Effector memory CD8-positive, alpha-beta T cell (primary cell): ENCODE results near the gene VTI1A.
A peak's percentile ranks its signal among the peaks of the same experiment; 100 is the strongest.
"Not testable (repeated sequence)": the region's sequence is repeated elsewhere in the genome, so short reads cannot be mapped to it uniquely, and the experiment has no call there.

Experiments used
- ATAC-seq: fragments of 150-1000 bp; cut with Tn5 transposase; replicated peaks from 2 replicates; pipeline ENCODE4 v1.10.0; 2021; ENCODE audit warnings: mild to moderate bottlenecking, moderate library complexity
- DNase-seq, 3 experiments: peaks; one replicate each; pipeline ENCODE4 v3.0.0; 2021
- H3K27ac Mint-ChIP-seq, 2 donors: one replicate each; pipeline ENCODE4 v1.8.0; 2022; ENCODE audit warnings: mild to moderate bottlenecking in 2 of 2, mixed read lengths in 2 of 2, moderate library complexity in 2 of 2
- H3K27me3 Mint-ChIP-seq, 2 donors: one replicate each; pipeline ENCODE4 v1.8.0; 2022; ENCODE audit warnings: mixed read lengths in 2 of 2
- H3K36me3 Mint-ChIP-seq: one replicate; pipeline ENCODE4 v1.8.0; 2022; ENCODE audit warnings: mild to moderate bottlenecking, moderate library complexity, mixed read lengths; ENCODE audit not compliant: insufficient read depth
- H3K4me1 Mint-ChIP-seq, 2 donors: one replicate each; pipeline ENCODE4 v1.8.0; 2022; ENCODE audit warnings: low read depth in 2 of 2, mixed read lengths in 2 of 2
- H3K4me3 Mint-ChIP-seq, 2 donors: one replicate each; pipeline ENCODE4 v1.8.0; 2022; ENCODE audit warnings: mild to moderate bottlenecking in 2 of 2, mixed read lengths in 2 of 2, moderate library complexity in 2 of 2
- H3K9me3 Mint-ChIP-seq, 2 donors: one replicate each; pipeline ENCODE4 v1.8.0; 2022; ENCODE audit warnings: mixed read lengths in 2 of 2

VTI1A gene

GRCh38 chr10:112580267-112580666 is 133.3 kb downstream of the VTI1A start:
- Mint-ChIP-seq H3K4me1 (no peaks in the 10 kb centered on the region), H3K36me3 (peaks cover 4% of the 10 kb centered on the region), H3K4me3 (no peak overlapping the region), H3K27ac (no peak overlapping the region), H3K27me3 (no peaks in the 10 kb centered on the region), H3K9me3 (no peaks in the 10 kb centered on the region)
- ATAC-seq (no peak), DNase-seq (no peak)

GRCh38 chr10:112581921-112582320 is 134.9 kb downstream of the VTI1A start:
- ATAC-seq, result no peak
- no peaks in the 10 kb centered on the region for H3K9me3 Mint-ChIP-seq
- H3K4me1 Mint-ChIP-seq, result no peaks in the 10 kb centered on the region
- H3K27ac Mint-ChIP-seq, result no peak overlapping the region
- no peak for DNase-seq
- no peak overlapping the region for H3K4me3 Mint-ChIP-seq
- peaks cover 4% of the 10 kb centered on the region for H3K36me3 Mint-ChIP-seq
- no peaks in the 10 kb centered on the region for H3K27me3 Mint-ChIP-seq

GRCh38 chr10:112583236-112583939 is 136.4 kb downstream of the VTI1A start:
- no peak for ATAC-seq
- Mint-ChIP-seq H3K9me3 (no peaks in the 10 kb centered on the region), H3K27me3 (no peaks in the 10 kb centered on the region), H3K4me3 (no peak overlapping the region), H3K36me3 (peaks cover 4% of the 10 kb centered on the region), H3K4me1 (no peaks in the 10 kb centered on the region), H3K27ac (no peak overlapping the region)
- no peak for DNase-seq

DNA sequence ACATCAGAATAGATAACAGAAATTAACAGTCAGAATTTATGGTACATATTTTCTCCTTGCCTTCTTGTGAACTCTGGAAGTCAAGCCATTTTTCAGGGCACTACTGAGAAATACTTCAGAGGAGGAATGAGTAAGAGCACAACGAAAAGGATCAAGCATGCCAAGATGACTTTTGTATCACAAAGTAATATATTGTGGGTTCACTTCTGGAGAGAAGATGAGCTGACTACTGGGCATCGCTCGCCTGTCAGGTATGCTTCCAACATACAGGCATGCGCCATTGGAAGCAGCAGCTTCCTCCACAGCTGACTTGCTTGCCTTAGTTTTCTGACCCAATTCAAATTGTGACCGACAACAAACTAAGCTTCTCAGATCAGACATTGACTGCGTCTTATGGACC is 137.3 kb downstream of the VTI1A start:
- Mint-ChIP-seq H3K27ac (no peak overlapping the region), H3K9me3 (no peaks in the 10 kb centered on the region), H3K36me3 (peaks cover 3% of the 10 kb centered on the region), H3K4me3 (no peak overlapping the region), H3K27me3 (no peaks in the 10 kb centered on the region), H3K4me1 (no peaks in the 10 kb centered on the region)
- DNase-seq, result no peak
- no peak for ATAC-seq

GRCh38 chr10:112585126-112585525 is 138.1 kb downstream of the VTI1A start:
- Mint-ChIP-seq H3K4me1 (no peaks in the 10 kb centered on the region), H3K4me3 (no peak overlapping the region), H3K27ac (no peak overlapping the region), H3K9me3 (no peaks in the 10 kb centered on the region), H3K27me3 (no peaks in the 10 kb centered on the region), H3K36me3 (no peaks in the 10 kb centered on the region)
- DNase-seq (no peak), ATAC-seq (no peak)

DNA sequence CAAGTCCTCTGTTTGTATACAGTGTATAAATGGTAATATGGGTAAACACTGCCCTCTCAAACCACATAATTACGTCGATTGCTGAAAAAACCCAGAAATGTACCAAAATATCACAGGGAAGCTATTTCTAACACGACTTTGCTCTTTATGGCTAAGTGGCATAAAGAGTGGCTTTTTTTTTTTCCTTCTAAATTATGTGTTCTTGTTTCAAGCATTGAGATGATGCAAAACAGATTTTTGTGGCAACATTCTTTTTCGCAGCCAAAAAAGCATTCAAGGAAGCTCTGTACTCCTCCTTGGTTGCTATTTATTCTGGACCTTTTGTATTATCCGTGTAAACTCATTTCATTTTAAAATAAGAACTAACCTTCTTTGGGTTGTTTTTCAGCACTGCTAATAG is 138.9 kb downstream of the VTI1A start:
- H3K4me1 Mint-ChIP-seq, result no peaks in the 10 kb centered on the region
- H3K27me3 Mint-ChIP-seq, result no peaks in the 10 kb centered on the region
- no peak overlapping the region for H3K4me3 Mint-ChIP-seq
- DNase-seq (no peak), ATAC-seq (no peak)
- no peak overlapping the region for H3K27ac Mint-ChIP-seq
- H3K9me3 Mint-ChIP-seq, result no peaks in the 10 kb centered on the region
- H3K36me3 Mint-ChIP-seq, result no peaks in the 10 kb centered on the region

DNA sequence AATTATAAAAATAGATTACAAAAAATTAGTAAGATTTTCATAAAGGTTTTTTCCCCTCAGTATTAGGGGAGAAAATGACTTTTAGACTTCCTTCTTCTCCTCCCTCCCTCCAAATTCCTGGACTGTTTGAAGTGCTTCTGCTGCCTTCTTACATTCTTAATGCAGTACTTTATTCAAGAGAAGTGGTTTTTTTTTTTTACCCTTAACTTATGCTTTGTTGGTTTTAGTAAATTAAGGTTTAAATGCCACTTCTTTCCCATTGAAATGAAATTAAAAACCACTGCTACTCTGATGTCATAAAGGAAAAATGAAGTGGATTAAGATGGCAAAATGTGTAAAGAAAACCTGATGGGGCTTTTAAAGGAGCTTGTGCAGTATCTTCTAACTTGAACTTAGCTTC is 140.7 kb downstream of the VTI1A start:
- ATAC-seq (no peak), DNase-seq (no peak)
- no peaks in the 10 kb centered on the region for H3K9me3 Mint-ChIP-seq
- H3K27me3 Mint-ChIP-seq, result no peaks in the 10 kb centered on the region
- H3K4me1 Mint-ChIP-seq, result no peaks in the 10 kb centered on the region
- H3K4me3 Mint-ChIP-seq, result no peak overlapping the region
- no peak overlapping the region for H3K27ac Mint-ChIP-seq
- no peaks in the 10 kb centered on the region for H3K36me3 Mint-ChIP-seq

- H3K9me3 Mint-ChIP-seq, result no peaks in the 10 kb centered on the region
- DNase-seq, result no peak
- no peaks in the 10 kb centered on the region for H3K36me3 Mint-ChIP-seq
- no peak overlapping the region for H3K27ac Mint-ChIP-seq
- H3K4me1 Mint-ChIP-seq, result no peaks in the 10 kb centered on the region
- no peaks in the 10 kb centered on the region for H3K27me3 Mint-ChIP-seq
- ATAC-seq, result no peak
- H3K4me3 Mint-ChIP-seq, result no peak overlapping the region
Measured at GRCh38 chr10:112588225-112588990, 141.4 kb downstream of the VTI1A start.

GRCh38 chr10:112589081-112589480 is 142.1 kb downstream of the VTI1A start:
- Mint-ChIP-seq H3K9me3 (no peaks in the 10 kb centered on the region), H3K27ac (no peak overlapping the region), H3K4me3 (no peak overlapping the region), H3K27me3 (no peaks in the 10 kb centered on the region), H3K4me1 (no peaks in the 10 kb centered on the region), H3K36me3 (no peaks in the 10 kb centered on the region)
- no peak for ATAC-seq
- DNase-seq, result no peak

GRCh38 chr10:112590786-112591185 is 143.8 kb downstream of the VTI1A start:
- not testable (repeated sequence) for DNase-seq, H3K9me3 Mint-ChIP-seq, H3K27me3 Mint-ChIP-seq, H3K4me3 Mint-ChIP-seq, H3K36me3 Mint-ChIP-seq, ATAC-seq, H3K27ac Mint-ChIP-seq, H3K4me1 Mint-ChIP-seq

GRCh38 chr10:112593023-112593422 is 146.0 kb downstream of the VTI1A start:
- ATAC-seq, result no peak
- Mint-ChIP-seq H3K27me3 (no peaks in the 10 kb centered on the region), H3K4me3 (no peak overlapping the region), H3K4me1 (no peaks in the 10 kb centered on the region), H3K27ac (no peak overlapping the region), H3K9me3 (no peaks in the 10 kb centered on the region), H3K36me3 (no peaks in the 10 kb centered on the region)
- DNase-seq, result no peak

DNA sequence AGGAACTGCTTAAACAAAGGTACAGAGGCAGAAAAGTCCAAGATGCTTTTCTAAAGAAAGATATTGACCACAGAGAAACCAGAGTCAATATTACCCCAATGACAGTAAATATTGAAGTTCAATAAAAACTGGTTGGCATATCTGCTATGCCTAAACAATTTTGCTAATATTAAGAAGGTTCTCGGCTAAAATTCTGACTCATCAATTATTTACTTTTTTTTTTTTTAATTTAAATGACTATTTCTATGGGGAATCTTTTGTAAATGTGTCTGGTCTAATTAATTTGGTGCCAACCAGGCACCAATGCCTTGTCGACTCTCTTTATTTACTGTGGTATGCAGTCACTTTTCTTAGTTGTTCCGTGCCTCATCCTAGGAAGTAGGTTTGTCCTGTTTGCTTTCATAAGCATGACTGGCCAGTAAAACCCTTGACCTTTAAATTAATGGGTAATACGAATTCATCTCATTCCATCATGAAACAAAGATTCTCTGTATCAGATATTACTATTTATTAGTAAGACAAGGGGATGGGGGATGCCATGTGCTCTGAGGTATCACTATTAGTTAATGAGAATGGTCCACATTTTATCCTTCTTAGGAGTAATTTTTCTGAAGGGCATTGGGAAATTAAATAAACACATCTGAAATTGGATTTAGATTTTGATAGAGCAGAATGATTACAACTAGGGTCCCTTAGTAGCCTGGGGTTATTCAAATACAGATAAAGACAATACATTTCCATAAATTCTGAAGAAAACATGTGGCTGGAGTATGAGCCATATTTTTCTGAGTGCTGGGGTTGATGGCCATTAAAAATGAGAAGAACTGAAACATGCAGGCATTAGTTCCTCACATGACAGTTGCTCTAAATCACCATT is 154.4 kb downstream of the VTI1A start:
- H3K4me1 Mint-ChIP-seq, result peaks cover 3% of the 10 kb centered on the region in 2 donors
- H3K27ac Mint-ChIP-seq, result peak overlapping the region in 1 of 2 donors; percentile 6
- no peak overlapping the region for H3K4me3 Mint-ChIP-seq
- DNase-seq (no peak), ATAC-seq (no peak)
- H3K36me3 Mint-ChIP-seq, result no peaks in the 10 kb centered on the region
- no peaks in the 10 kb centered on the region for H3K27me3 Mint-ChIP-seq
- no peaks in the 10 kb centered on the region for H3K9me3 Mint-ChIP-seq

- no peak overlapping the region for H3K4me3 Mint-ChIP-seq
- no peak overlapping the region for H3K27ac Mint-ChIP-seq
- no peaks in the 10 kb centered on the region for H3K36me3 Mint-ChIP-seq
- peaks cover 3% of the 10 kb centered on the region in 2 donors for H3K4me1 Mint-ChIP-seq
- DNase-seq (no peak), ATAC-seq (no peak)
- H3K9me3 Mint-ChIP-seq, result no peaks in the 10 kb centered on the region
- H3K27me3 Mint-ChIP-seq, result no peaks in the 10 kb centered on the region
Measured at GRCh38 chr10:112603062-112603461, 156.0 kb downstream of the VTI1A start.
